Stimulated activated CD4-positive, alpha-beta T cell treated with anti-CD3 and anti-CD28 coated beads, Interleukin-12 subunit alpha, Interleukin-12 subunit beta, amount 100 ng/mL, for 48 hours (primary cell): Measurements from ENCODE around the gene INAVA.

Experiments
- DNase-seq, 3 donors: peaks; one replicate each; pipeline ENCODE4 v3.0.0-alpha.2; 2020; ENCODE audit warnings: low read depth in 2 of 3, low spot score in 1 of 3

The INAVA gene

GRCh38 chr1:200894712-200895442 is at the start of gene INAVA:
INAVA (plus strand) TSS chr1:200894900; CDS start chr1:200898401, 3,501 bp downstream.
- DNase-seq, result no peak

GRCh38 chr1:200845360-200845759 is 49.3 kb upstream of the INAVA start:
- no peak for DNase-seq

- no peak for DNase-seq
Observed at GRCh38 chr1:200846398-200846797, 48.3 kb upstream of the INAVA start.

- no peak for DNase-seq
Observed at GRCh38 chr1:200849430-200849829, 45.3 kb upstream of the INAVA start.

- DNase-seq, result no peak
Observed at GRCh38 chr1:200850554-200850953, 44.1 kb upstream of the INAVA start.

- DNase-seq, result no peak
Observed at GRCh38 chr1:200856716-200857357, 37.9 kb upstream of the INAVA start.

- no peak for DNase-seq
Observed at GRCh38 chr1:200857804-200858203, 36.9 kb upstream of the INAVA start.

- DNase-seq, result no peak
Observed at GRCh38 chr1:200861937-200862647, 32.6 kb upstream of the INAVA start.

- no peak for DNase-seq
Observed at GRCh38 chr1:200862713-200863415, 31.8 kb upstream of the INAVA start.

GRCh38 chr1:200866116-200866515 is 28.6 kb upstream of the INAVA start:
- no peak for DNase-seq

GRCh38 chr1:200866521-200866920 is 28.2 kb upstream of the INAVA start:
- peak; percentile 36 to 56 (median 55) for DNase-seq

GRCh38 chr1:200867018-200867811 is 27.5 kb upstream of the INAVA start:
- no peak for DNase-seq

- DNase-seq, result no peak
Observed at GRCh38 chr1:200869376-200869752, 25.3 kb upstream of the INAVA start.

GRCh38 chr1:200869753-200870391 is 24.8 kb upstream of the INAVA start:
- no peak for DNase-seq

- no peak for DNase-seq
Observed at GRCh38 chr1:200872446-200873115, 22.1 kb upstream of the INAVA start, which contains the start of gene GPR25. GPR25 (plus strand) TSS chr1:200872981; CDS start chr1:200873038, 57 bp downstream.

- no peak for DNase-seq
Observed at GRCh38 chr1:200873116-200873670, 21.5 kb upstream of the INAVA start.

- no peak for DNase-seq
Observed at GRCh38 chr1:200873671-200874397, 20.9 kb upstream of the INAVA start.

- DNase-seq, result no peak
Observed at GRCh38 chr1:200874694-200875093, 20.0 kb upstream of the INAVA start.

GRCh38 chr1:200875416-200875815 is 19.3 kb upstream of the INAVA start:
- no peak for DNase-seq
